GM19193 (cell line): ENCODE data around the gene RNF166.

Experiments used
- POLR2A ChIP-seq: IDR thresholded peaks from 4 replicates; pipeline ENCODE4 v1.6.1; 2011; ENCODE audit not compliant: insufficient read depth, insufficient read length; ENCODE audit errors: extremely low read depth

RNF166 gene

GRCh38 chr16:88686439-88687253, 19.6 kb downstream of the RNF166 start, which contains the start of gene SNAI3:
TSS of gene SNAI3 (minus strand) at chr16:88686507. CDS start at chr16:88686406, 101 bp downstream.
- no peak for TF ChIP-seq POLR2A

GRCh38 chr16:88686062-88686438, 20.2 kb downstream of the RNF166 start:
- no peak for TF ChIP-seq POLR2A

- TF ChIP-seq POLR2A: no peak
Observed at GRCh38 chr16:88685156-88686061, 20.8 kb downstream of the RNF166 start.

GRCh38 chr16:88684569-88685155, 21.5 kb downstream of the RNF166 start:
- TF ChIP-seq POLR2A: no peak

GRCh38 chr16:88681709-88682451, 24.3 kb downstream of the RNF166 start:
- peak; percentile 65 for TF ChIP-seq POLR2A

DNA sequence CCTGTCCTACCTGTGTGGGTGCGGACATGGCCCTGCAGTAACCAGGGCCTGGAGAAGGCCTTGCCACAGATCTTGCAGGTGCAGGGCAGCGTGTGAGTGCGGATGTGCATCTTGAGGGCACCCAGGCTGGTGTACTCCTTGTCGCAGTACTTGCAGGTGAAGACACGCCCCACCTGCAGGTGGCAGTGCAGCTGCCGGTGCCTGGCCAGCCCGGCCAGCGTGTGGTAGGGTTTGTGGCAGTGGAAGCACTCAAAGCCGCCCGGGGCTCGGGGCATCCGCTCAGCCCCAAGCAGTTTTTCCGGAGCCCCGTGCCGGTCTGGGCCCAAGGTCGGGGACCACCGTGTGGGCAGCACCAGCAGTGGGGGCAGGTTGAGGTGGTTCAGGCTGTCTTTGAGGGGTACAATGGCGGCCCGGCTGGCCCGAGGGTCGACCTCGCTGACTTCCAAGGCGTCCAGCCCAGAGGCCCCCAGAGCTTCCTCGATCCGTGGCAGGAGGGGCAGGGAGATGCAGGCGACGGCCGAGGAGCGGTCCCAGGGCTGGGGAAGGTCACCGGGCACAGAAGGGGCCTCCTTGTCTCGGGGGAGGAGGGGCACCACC, 25.0 kb downstream of the RNF166 start:
- TF ChIP-seq POLR2A: no peak

- TF ChIP-seq POLR2A: no peak
Observed at GRCh38 chr16:88680554-88681083, 25.6 kb downstream of the RNF166 start.

DNA sequence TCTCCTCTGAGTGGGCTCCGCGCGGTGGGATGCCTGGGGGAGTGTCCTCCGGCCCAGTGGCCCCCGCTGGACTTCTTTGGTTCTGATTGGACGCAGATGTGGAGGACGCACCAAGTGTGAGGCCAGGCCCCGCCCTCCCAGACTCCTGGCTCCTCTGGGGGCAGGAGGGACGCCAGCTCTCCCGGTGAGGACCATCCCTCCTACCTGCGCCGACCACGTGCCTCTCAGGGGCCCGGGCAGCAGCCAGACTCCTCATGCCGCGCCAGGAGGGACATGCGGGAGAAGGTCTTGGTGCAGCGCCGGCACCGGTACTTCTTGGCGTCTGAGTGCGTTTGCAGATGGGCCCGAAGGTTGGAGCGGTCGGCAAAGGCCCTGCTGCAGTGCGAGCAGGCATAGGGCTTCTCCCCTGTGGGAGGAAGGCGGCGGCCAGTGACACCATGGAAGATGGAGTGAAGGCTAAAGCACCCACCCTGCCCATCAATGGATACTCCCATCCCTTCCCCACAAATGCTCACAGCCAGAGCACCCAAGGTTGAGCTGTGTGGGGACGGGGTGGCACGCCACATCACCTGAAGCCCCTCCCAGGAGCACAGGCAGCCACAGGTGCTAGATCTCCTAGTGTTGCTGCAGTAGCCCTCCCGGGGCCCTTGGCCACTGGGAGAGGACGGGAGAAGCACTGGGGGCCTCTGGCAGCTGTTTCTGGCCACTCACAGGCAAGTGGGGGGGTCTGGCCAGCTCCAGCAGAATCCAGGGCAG, 27.8 kb downstream of the RNF166 start:
- TF ChIP-seq POLR2A: no peak

GRCh38 chr16:88677721-88678120, 28.5 kb downstream of the RNF166 start:
- no peak for TF ChIP-seq POLR2A

DNA sequence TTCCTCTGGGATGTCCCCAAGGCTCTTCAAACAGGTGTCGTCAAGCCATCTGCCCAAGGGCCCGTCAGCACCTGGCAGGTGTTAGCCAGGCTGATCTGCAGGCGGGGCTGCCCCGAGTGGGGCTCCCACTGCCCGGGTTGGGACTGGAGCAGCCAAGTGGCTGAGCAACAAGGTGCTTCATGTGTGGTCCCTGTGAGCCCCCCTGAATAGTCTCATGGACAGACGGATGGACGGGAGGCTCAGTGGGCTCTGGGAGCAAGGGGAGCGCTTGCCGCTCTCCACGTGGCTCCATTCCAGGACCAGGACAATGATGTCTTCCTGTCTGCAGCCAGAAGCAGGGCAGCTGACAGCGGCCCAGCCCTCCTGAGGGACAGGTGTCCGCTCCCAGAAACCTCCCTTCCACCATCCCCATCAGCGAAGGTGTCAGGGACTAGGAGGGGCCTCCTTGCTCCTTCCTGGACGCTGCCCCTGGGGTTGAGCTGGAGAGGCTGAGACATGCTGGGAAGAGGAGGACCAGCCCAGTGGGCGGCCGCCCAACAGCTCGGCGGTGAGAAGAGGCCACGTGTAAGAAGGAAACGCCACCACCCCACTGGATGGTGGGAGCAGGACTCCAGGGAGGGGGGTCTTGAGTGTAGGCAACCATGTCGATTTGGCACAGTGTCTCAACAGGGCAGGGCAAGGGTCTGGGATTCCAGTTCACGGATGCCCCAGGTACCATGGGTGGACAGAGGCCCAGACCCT, 29.5 kb downstream of the RNF166 start:
- TF ChIP-seq POLR2A: no peak

- TF ChIP-seq POLR2A: no peak
Observed at GRCh38 chr16:88673716-88674379, 32.4 kb downstream of the RNF166 start.

- TF ChIP-seq POLR2A: no peak
Observed at GRCh38 chr16:88672776-88673175, 33.4 kb downstream of the RNF166 start.
